K562 (cell line): ENCODE measurements around the gene MYOM1. TPM values are rescaled to one million over a fixed set of nuclear protein-coding genes. Genes with fewer than 3 reads are reported as not detected.
A peak's percentile ranks its signal among the peaks of the same experiment; 100 is the strongest.

ENCODE experiments used
- ATF2 ChIP-seq: sonication (generic); formaldehyde crosslinking; IDR thresholded peaks from 2 replicates; pipeline ENCODE4 v1.8.1; 2022; ENCODE audit warnings: missing genetic modification reagents
- CBX3 ChIP-seq, 2 experiments: IDR thresholded peaks; 1 replicate in 1 of 2; 2 replicates in 1 of 2; pipeline ENCODE4 v1.6.1; 2012; ENCODE audit warnings: inconsistent platforms in 2 of 2, low read length in 2 of 2, borderline replicate concordance in 1 of 2, control low read depth in 1 of 2
- EHMT2 ChIP-seq: fragments of 450-650 bp; IDR thresholded peaks from 2 replicates; pipeline ENCODE4 v1.6.1; 2018; ENCODE audit warnings: antibody characterized with exemption
- ERF ChIP-seq: fragments of 450-650 bp; formaldehyde crosslinking; IDR thresholded peaks from 2 replicates; pipeline ENCODE4 v1.4.0; 2020; ENCODE audit warnings: mild to moderate bottlenecking, mixed read lengths
- ETS2 ChIP-seq: IDR thresholded peaks from 2 replicates; pipeline ENCODE4 v1.6.1; 2016; ENCODE audit warnings: borderline replicate concordance, missing genetic modification characterization, mild to moderate bottlenecking, moderate library complexity, missing compliant biosample characterization; ENCODE audit not compliant: poor library complexity, severe bottlenecking
- HSF4 ChIP-seq: fragments of 250-450 bp; sonication (Bioruptor Pico); IDR thresholded peaks from 2 replicates; pipeline ENCODE4 v2.1.2; 2022; ENCODE audit warnings: mild to moderate bottlenecking, moderate library complexity, borderline replicate concordance
- MYC ChIP-seq, 2 experiments: fragments of 250-450 bp in 1 of 2; sonication (Bioruptor Pico) in 1 of 2; IDR thresholded peaks; 2 replicates each; pipeline versions ENCODE4 v1.5.1 to v1.6.1; 2012 to 2021; ENCODE audit warnings: low read depth in 2 of 2, borderline replicate concordance in 1 of 2, improper control_type of control experiment in 1 of 2, low read length in 1 of 2, mild to moderate bottlenecking in 1 of 2, moderate library complexity in 1 of 2
- NCOA1 ChIP-seq: fragments of 450-650 bp; IDR thresholded peaks from 2 replicates; pipeline ENCODE4 v1.6.1; 2016; ENCODE audit warnings: low read depth
- RBM25 ChIP-seq: fragments of 200-400 bp; formaldehyde crosslinking; IDR thresholded peaks from 2 replicates; pipeline ENCODE4 v1.6.1; 2018; ENCODE audit warnings: low read length, low read depth, moderate library complexity; ENCODE audit not compliant: severe bottlenecking
- RNF219 ChIP-seq: fragments of 250-450 bp; sonication (Bioruptor Pico); IDR thresholded peaks from 2 replicates; pipeline ENCODE4 v1.5.0; 2022; ENCODE audit warnings: mild to moderate bottlenecking
- SRSF3 ChIP-seq: fragments of 200-400 bp; formaldehyde crosslinking; IDR thresholded peaks from 2 replicates; pipeline ENCODE4 v1.6.1; 2016; ENCODE audit warnings: mild to moderate bottlenecking, low read length, moderate library complexity; ENCODE audit not compliant: insufficient read depth
- TFAP4 ChIP-seq: sonication (generic); formaldehyde crosslinking; IDR thresholded peaks from 2 replicates; pipeline ENCODE4 v1.8.0; 2022; ENCODE audit warnings: missing genetic modification reagents, mild to moderate bottlenecking, moderate library complexity, borderline replicate concordance
- YY1 ChIP-seq, 3 experiments: IDR thresholded peaks; 2 replicates each; pipeline ENCODE4 v1.6.1; 2011; ENCODE audit warnings: low read length in 2 of 3, mild to moderate bottlenecking in 2 of 3, moderate library complexity in 2 of 3, borderline replicate concordance in 1 of 3, control low read depth in 1 of 3, low read depth in 1 of 3; ENCODE audit not compliant: insufficient read depth in 3 of 3, insufficient replicate concordance in 2 of 3, control insufficient read depth in 1 of 3, insufficient read length in 1 of 3; ENCODE audit errors: extremely low read depth in 1 of 3
- ZFP91 ChIP-seq: sonication (generic); formaldehyde crosslinking; IDR thresholded peaks from 2 replicates; pipeline ENCODE4 v1.8.0; 2022; ENCODE audit warnings: mild to moderate bottlenecking, missing genetic modification reagents
- ZNF282 ChIP-seq: sonication (generic); formaldehyde crosslinking; IDR thresholded peaks from 2 replicates; pipeline ENCODE4 v1.8.1; 2023; ENCODE audit warnings: missing genetic modification reagents
- ZNF696 ChIP-seq: fragments of 250-450 bp; sonication (Bioruptor Pico); conservative IDR thresholded peaks from 2 replicates; pipeline ENCODE4 v1.4.0; 2020; ENCODE audit warnings: mild to moderate bottlenecking, moderate library complexity
- polyA plus RNA-seq, 8 experiments: library from polyadenylated mRNA; depleted of rRNA in 4 of 8; stranded (reverse) in 5 of 8; unstranded in 3 of 8; fragments of >200 nt; fragmentation: Nextera tagmentation in 2 of 8; fragmentation: Illumina TruSeq in 1 of 8; extraction: Ambion mirVana in 2 of 8; extraction: Trizol in 1 of 8; gene quantifications; 2 replicates each; pipeline versions ENCODE4 v1.2.1 to v1.2.3, GENCODE V29; 2011 to 2014; ENCODE audit warnings: inconsistent platforms in 1 of 8, missing spikeins in 1 of 8
- total RNA-seq, 7 experiments: library from RNA; depleted of rRNA in 6 of 7; stranded (reverse); fragments of >200 nt in 6 of 7; fragmentation: Illumina TruSeq in 2 of 7; extraction: Trizol in 2 of 7; gene quantifications; 2 replicates each; pipeline versions ENCODE4 v1.2.1 to v1.2.3, GENCODE V29; 2011 to 2021; ENCODE audit warnings: low replicate concordance in 1 of 7
- TF ChIP-seq, protein P1 (sequence below): fragments of 250-450 bp; sonication (Bioruptor Pico); IDR thresholded peaks from 2 replicates; pipeline ENCODE4 v1.8.0; 2022; ENCODE audit warnings: moderate library complexity, mild to moderate bottlenecking, inconsistent platforms
- TF ChIP-seq, protein P2 (sequence below), 2 experiments: fragments of 250-450 bp in 1 of 2; fragments of 450-650 bp in 1 of 2; sonication (Bioruptor Pico) in 1 of 2; IDR thresholded peaks; 2 replicates each; pipeline versions ENCODE4 v1.6.1 to v1.8.0; 2016 to 2021; ENCODE audit warnings: mild to moderate bottlenecking in 2 of 2, moderate library complexity in 2 of 2, missing compliant biosample characterization in 1 of 2, missing genetic modification characterization in 1 of 2

MYOM1 gene
- total and polyA plus RNA-seq, 9 of the 15 experiments (the other 6 are each of a cell fraction or from before 2014, with no cell fraction given), result 0.01 to 0.62 (median 0.25) TPM

- TF ChIP-seq ATF2 (CRISPR knock-in tag) (no peak), TFAP4 (CRISPR knock-in tag) (peak; percentile 91), EHMT2 (no peak), CBX3 (IDR thresholded peaks at IDR 0.05; ENCODE audit: borderline replicate concordance in 1 of 2, low read length in 2 of 2) (peak in 1 of 2 experiments; percentile 45; a peak in 1 of 3 replicates), ERF (CRISPR knock-in tag) (no peak), RNF219 (CRISPR knock-in tag) (no peak), YY1 (IDR thresholded peaks at IDR 0.05; ENCODE audit: borderline replicate concordance in 1 of 3, control insufficient read depth in 1 of 3, extremely low read depth in 1 of 3, insufficient read depth in 3 of 3, insufficient read length in 1 of 3, insufficient replicate concordance in 2 of 3, low read depth in 1 of 3, low read length in 2 of 3) (no peak), SRSF3 (no peak), MYC (IDR thresholded peaks at IDR 0.05; ENCODE audit: low read depth, low read length) (no peak), MYC (CRISPR knock-in tag; IDR thresholded peaks at IDR 0.05; ENCODE audit: borderline replicate concordance, low read depth) (no peak), ZNF282 (CRISPR knock-in tag) (no peak), ETS2 (tag) (no peak), ZNF696 (CRISPR knock-in tag) (no peak), RBM25 (no peak), HSF4 (no peak), NCOA1 (no peak), ZFP91 (CRISPR knock-in tag) (no peak)
- TF ChIP-seq, protein P1, sequence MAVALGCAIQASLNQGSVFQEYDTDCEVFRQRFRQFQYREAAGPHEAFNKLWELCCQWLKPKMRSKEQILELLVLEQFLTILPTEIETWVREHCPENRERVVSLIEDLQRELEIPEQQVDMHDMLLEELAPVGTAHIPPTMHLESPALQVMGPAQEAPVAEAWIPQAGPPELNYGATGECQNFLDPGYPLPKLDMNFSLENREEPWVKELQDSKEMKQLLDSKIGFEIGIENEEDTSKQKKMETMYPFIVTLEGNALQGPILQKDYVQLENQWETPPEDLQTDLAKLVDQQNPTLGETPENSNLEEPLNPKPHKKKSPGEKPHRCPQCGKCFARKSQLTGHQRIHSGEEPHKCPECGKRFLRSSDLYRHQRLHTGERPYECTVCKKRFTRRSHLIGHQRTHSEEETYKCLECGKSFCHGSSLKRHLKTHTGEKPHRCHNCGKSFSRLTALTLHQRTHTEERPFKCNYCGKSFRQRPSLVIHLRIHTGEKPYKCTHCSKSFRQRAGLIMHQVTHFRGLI (CRISPR knock-in tag), result no peak
- TF ChIP-seq, protein P2, sequence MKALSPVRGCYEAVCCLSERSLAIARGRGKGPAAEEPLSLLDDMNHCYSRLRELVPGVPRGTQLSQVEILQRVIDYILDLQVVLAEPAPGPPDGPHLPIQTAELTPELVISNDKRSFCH (CRISPR knock-in tag; IDR thresholded peaks at IDR 0.05), result no peak
- TF ChIP-seq, protein P2 (tag; IDR thresholded peaks at IDR 0.05), result no peak
Observed at GRCh38 chr18:3264362-3264761, 44.6 kb upstream of the MYOM1 start (continued).
